Right lobe of liver (tissue), 4 donors: Measurements from ENCODE around the gene RPTOR.

Experiments used
- CTCF ChIP-seq, 4 donors: fragments of 200-600 bp in 3 of 4; fragments of 450-650 bp in 1 of 4; IDR thresholded peaks; one replicate each; pipeline versions ENCODE4 v1.5.1 to v1.8.0; 2016 to 2022; ENCODE audit warnings: antibody characterized with exemption in 4 of 4, mild to moderate bottlenecking in 2 of 4
- POLR2A ChIP-seq: fragments of 450-650 bp; IDR thresholded peaks from one replicate; pipeline ENCODE4 v1.6.1; 2017; ENCODE audit warnings: antibody characterized with exemption, mild to moderate bottlenecking
- donor health status: DM: no; HTN: no; CAD: no.
- donor health status: DM: no; HTN: no; CAD: no.
- donor health status: DM: no; HTN: yes; CAD: no.

DNA sequence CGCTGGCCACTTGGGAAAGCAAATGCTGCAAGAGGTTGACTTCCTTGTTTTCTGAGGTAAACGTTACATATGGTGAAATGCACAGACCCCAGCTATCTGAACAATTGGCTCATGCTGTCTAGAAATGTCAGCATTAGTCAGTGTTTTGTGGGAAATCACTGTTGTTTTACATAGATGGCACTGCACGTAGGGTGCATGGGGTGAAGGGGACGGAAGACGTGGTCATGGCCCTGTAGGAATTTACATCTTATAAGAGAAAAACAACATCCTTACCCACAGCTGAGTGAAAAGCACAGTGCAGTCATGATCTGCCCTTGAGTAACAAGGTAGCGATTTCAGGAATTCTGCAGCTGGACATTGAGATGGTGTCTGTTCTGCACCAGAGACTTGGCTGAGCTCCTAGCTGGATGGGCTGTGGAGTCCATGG is 15.2 kb downstream of the RPTOR start:
- TF ChIP-seq CTCF (IDR thresholded peaks at IDR 0.05) (no peak), POLR2A (no peak)
